ENCODE data around the gene TMEM52. TPM values are rescaled to one million over a fixed set of nuclear protein-coding genes. Genes with fewer than 3 reads are reported as not detected.

TMEM52 gene
- total and polyA plus RNA-seq, 4 donors: 2.6 to 13.1 (median 3.0) TPM

DNA sequence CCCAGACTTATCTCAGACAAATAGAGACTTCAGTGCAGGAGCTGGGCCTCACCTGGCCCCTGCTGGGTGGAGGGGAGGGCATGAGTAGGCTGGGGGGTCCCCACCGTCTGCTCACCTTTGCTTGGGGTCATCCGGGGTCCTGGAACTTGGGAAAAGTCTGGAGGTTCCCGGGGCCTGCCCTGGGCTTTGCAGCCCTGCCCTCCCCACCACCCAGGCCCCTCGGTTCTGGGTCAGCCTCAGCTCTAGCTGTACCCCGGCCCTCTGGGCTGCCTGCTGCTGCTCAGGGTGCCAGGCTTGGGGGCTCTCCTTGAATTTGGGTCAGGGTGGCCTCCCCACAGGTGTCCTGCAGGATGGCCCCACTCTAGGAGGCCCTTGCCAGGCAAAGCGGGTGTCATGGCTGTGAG is 2.4 kb upstream of the TMEM52 start:
- DNase-seq (ENCODE audit: low spot score): no peak
- no peaks in the 10 kb centered on the region for H3K36me3 ChIP-seq (ENCODE audit: control insufficient read depth in 4 of 4, insufficient read depth in 3 of 4, low read depth in 1 of 4, low read length in 3 of 4)
- 95% methylated on average over 6 of the region's 6 CpGs for WGBS
- no peak overlapping the region for H3K27ac ChIP-seq (ENCODE audit: low read depth in 1 of 2, low read length in 2 of 2)
- no peaks in the 10 kb centered on the region for H3K9me3 ChIP-seq (ENCODE audit: control insufficient read depth in 4 of 4, low read length in 3 of 4)
- no peak overlapping the region for H3K9ac ChIP-seq (ENCODE audit: low read depth in 1 of 2, low read length in 2 of 2)
- H3K4me3 ChIP-seq (ENCODE audit: low read depth in 1 of 3, low read length in 3 of 3): no peak overlapping the region
- no peaks in the 10 kb centered on the region for H3K27me3 ChIP-seq (ENCODE audit: control insufficient read depth in 4 of 4, insufficient read depth in 4 of 4, low read length in 3 of 4)
- TF ChIP-seq SP1 (IDR thresholded peaks at IDR 0.05): no peak
- no peak for TF ChIP-seq GABPA (IDR thresholded peaks at IDR 0.05 in 1 of 2, conservative IDR thresholded peaks at IDR 0.05 in 1 of 2)
- no peak for TF ChIP-seq JUND (IDR thresholded peaks at IDR 0.05)
- TF ChIP-seq, protein P1, sequence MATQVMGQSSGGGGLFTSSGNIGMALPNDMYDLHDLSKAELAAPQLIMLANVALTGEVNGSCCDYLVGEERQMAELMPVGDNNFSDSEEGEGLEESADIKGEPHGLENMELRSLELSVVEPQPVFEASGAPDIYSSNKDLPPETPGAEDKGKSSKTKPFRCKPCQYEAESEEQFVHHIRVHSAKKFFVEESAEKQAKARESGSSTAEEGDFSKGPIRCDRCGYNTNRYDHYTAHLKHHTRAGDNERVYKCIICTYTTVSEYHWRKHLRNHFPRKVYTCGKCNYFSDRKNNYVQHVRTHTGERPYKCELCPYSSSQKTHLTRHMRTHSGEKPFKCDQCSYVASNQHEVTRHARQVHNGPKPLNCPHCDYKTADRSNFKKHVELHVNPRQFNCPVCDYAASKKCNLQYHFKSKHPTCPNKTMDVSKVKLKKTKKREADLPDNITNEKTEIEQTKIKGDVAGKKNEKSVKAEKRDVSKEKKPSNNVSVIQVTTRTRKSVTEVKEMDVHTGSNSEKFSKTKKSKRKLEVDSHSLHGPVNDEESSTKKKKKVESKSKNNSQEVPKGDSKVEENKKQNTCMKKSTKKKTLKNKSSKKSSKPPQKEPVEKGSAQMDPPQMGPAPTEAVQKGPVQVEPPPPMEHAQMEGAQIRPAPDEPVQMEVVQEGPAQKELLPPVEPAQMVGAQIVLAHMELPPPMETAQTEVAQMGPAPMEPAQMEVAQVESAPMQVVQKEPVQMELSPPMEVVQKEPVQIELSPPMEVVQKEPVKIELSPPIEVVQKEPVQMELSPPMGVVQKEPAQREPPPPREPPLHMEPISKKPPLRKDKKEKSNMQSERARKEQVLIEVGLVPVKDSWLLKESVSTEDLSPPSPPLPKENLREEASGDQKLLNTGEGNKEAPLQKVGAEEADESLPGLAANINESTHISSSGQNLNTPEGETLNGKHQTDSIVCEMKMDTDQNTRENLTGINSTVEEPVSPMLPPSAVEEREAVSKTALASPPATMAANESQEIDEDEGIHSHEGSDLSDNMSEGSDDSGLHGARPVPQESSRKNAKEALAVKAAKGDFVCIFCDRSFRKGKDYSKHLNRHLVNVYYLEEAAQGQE (IDR thresholded peaks at IDR 0.05): no peak
- TF ChIP-seq, protein P2, sequence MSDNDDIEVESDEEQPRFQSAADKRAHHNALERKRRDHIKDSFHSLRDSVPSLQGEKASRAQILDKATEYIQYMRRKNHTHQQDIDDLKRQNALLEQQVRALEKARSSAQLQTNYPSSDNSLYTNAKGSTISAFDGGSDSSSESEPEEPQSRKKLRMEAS (IDR thresholded peaks at IDR 0.05): no peak
- peaks cover 17 to 25% (median 22%) of the 10 kb centered on the region in 4 donors for H3K4me1 ChIP-seq (ENCODE audit: control insufficient read depth in 4 of 4, insufficient read depth in 4 of 4, low read length in 3 of 4)

DNA sequence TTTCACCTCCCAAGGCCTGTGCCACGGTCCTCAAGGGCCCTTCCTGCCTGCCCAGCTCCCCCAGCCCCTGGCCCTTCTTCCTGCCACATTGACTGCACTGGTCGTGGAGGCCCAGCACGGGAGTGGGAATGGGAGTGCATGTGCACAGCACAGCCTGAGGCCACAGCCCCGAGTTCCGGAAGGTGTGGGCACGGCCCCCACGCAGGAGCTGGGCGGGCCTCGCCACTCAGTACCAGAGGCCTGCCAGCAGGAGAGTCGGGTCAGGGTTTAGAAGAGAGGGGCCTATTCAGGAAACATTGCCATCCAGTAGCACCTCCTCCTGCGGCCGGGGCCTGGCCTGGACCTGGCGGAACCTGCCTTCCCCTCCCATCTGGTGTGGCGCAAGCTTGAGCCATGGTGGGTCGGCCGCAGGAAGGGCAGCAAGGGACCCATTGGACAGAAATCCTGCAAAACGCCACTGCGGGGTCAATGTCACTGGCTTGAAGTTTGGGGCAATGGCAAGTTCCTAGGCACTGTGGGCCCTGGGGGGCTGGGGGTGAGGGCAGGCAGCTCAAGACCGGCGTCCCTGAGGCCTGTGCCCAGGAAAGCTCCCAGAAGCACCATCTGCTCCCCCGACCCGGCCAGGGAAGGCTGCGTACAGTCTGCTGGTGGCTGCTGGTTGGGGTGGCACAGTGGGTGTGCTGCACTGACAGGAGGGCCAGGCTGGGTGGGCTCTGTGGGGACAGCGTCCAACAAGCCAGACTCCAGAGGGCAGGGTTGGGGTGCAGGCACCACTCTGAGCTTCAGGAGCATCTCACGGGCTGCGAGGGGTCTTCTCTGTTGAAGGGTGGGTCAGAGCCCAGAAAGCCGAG is 1.8 kb upstream of the TMEM52 start:
- TF ChIP-seq, protein P3, sequence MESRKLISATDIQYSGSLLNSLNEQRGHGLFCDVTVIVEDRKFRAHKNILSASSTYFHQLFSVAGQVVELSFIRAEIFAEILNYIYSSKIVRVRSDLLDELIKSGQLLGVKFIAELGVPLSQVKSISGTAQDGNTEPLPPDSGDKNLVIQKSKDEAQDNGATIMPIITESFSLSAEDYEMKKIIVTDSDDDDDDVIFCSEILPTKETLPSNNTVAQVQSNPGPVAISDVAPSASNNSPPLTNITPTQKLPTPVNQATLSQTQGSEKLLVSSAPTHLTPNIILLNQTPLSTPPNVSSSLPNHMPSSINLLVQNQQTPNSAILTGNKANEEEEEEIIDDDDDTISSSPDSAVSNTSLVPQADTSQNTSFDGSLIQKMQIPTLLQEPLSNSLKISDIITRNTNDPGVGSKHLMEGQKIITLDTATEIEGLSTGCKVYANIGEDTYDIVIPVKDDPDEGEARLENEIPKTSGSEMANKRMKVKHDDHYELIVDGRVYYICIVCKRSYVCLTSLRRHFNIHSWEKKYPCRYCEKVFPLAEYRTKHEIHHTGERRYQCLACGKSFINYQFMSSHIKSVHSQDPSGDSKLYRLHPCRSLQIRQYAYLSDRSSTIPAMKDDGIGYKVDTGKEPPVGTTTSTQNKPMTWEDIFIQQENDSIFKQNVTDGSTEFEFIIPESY (IDR thresholded peaks at IDR 0.05): no peak
- TF ChIP-seq, protein P4, sequence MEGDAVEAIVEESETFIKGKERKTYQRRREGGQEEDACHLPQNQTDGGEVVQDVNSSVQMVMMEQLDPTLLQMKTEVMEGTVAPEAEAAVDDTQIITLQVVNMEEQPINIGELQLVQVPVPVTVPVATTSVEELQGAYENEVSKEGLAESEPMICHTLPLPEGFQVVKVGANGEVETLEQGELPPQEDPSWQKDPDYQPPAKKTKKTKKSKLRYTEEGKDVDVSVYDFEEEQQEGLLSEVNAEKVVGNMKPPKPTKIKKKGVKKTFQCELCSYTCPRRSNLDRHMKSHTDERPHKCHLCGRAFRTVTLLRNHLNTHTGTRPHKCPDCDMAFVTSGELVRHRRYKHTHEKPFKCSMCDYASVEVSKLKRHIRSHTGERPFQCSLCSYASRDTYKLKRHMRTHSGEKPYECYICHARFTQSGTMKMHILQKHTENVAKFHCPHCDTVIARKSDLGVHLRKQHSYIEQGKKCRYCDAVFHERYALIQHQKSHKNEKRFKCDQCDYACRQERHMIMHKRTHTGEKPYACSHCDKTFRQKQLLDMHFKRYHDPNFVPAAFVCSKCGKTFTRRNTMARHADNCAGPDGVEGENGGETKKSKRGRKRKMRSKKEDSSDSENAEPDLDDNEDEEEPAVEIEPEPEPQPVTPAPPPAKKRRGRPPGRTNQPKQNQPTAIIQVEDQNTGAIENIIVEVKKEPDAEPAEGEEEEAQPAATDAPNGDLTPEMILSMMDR (IDR thresholded peaks at IDR 0.05; ENCODE audit: low read depth, low read length, missing input control): no peak
- TF ChIP-seq FOXA1 (IDR thresholded peaks at IDR 0.05) (no peak), YY1 (IDR thresholded peaks at IDR 0.05) (no peak), EGR1 (IDR thresholded peaks at IDR 0.05; ENCODE audit: low read depth in 2 of 2) (no peak), RAD21 (IDR thresholded peaks at IDR 0.05) (no peak), HNF4A (conservative IDR thresholded peaks at IDR 0.05) (no peak), HNF4G (IDR thresholded peaks at IDR 0.05) (no peak), FOXA2 (IDR thresholded peaks at IDR 0.05) (no peak), JUND (IDR thresholded peaks at IDR 0.05) (no peak)
- Histone ChIP-seq H3K9ac (ENCODE audit: low read depth in 1 of 2, low read length in 2 of 2) (no peak overlapping the region), H3K36me3 (ENCODE audit: control insufficient read depth in 4 of 4, insufficient read depth in 3 of 4, low read depth in 1 of 4, low read length in 3 of 4) (no peaks in the 10 kb centered on the region), H3K4me1 (ENCODE audit: control insufficient read depth in 4 of 4, insufficient read depth in 4 of 4, low read length in 3 of 4) (peaks cover 17 to 25% (median 22%) of the 10 kb centered on the region in 4 donors), H3K4me3 (ENCODE audit: low read depth in 1 of 3, low read length in 3 of 3) (no peak overlapping the region), H3K27ac (ENCODE audit: low read depth in 1 of 2, low read length in 2 of 2) (no peak overlapping the region), H3K9me3 (ENCODE audit: control insufficient read depth in 4 of 4, low read length in 3 of 4) (no peaks in the 10 kb centered on the region), H3K27me3 (ENCODE audit: control insufficient read depth in 4 of 4, insufficient read depth in 4 of 4, low read length in 3 of 4) (no peaks in the 10 kb centered on the region)
- DNase-seq (ENCODE audit: low spot score): no peak
- WGBS: 90% methylated on average over 27 of the region's 27 CpGs
